DMS153 treated with DMSO at 0.1 percent for 48 hours (cell line): ENCODE results near the gene MARCHF10.
"Not testable (repeated sequence)": the region's sequence is repeated elsewhere in the genome, so short reads cannot be mapped to it uniquely, and the experiment has no call there.

Experiments
- DNase-seq: peaks from one replicate; lab custom pipeline; 2025; ENCODE audit not compliant: unreplicated experiment; lab: John Stamatoyannopoulos, UW

MARCHF10 gene

DNA sequence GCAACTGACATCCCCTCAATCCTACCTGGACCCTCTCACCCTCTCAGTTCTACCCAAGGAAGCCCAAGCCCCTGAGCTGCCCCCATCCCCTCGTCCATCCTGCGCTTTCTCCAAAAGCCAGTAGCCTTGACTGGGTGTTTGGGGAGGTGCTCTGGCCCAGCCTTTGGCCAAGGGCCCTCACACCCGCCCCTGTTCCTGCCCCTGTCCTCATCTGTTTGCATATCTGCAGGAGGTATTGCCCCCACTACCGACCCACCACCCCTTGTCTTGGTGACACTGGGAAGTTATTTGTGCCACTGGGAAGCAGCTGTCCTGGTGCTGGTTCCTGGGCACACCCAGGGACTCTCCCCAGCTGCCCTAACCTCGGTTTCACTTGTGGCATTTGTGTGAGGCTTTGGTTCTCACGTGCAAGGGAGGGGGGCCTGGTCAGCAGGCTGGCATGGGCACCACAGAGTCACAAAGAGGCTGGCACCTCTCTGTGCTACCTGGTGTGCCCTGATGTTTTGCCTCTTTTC lies 105.3 kb downstream of the MARCHF10 start:
- no peak for DNase-seq

DNA sequence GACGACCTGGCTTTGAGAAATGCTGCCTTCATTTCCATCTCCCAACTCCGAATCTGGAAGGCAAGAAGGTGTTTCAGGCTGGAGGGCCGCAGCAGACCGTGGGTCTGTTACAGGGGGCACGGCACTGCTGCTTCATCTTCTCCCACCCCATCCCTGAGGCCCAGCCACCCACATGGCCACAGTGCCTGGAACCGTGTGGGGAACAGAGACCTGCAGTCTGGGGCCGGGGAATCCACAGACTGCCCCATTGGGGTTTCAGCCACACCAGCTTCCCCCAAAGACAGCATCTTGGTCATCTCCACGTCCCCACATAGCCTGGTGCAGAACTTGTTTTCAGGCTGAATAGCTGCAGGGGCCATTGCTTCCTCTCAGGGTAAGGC lies 106.4 kb downstream of the MARCHF10 start:
- no peak for DNase-seq

DNA sequence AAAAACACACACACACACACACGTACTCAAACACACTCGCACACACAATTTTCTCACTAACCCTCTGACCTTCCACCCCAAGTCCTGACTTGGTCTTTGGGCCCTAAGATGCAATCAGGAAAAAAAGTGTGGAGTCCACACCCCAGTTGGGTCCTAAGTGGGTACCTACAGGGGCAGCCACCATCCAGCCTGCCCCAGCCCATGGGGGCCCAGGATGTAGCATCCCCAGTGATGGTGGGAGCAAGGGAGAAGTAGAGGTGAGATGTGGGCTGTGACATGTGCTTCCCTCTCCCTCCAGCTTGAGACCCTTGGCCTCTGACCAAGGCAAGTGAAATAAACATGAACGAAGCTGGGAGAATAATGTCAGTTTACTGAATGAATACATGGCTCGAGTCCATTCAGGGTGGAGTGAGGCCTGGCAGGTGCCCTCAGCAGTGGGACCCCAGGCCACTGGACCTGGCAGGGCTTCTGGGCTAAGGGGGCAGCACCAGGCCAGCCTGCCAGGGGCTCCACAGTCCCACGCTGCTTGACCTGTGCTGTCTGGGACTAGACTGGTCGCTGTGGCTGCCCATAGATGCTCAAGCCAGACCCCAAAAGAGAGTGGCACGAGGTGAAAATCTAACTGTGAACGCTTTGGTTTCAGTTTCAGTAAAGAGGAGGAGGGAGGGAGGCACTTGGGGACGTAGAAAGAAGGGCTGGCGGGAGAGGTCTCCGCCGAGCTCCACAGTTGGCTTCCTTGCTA lies 107.0 kb downstream of the MARCHF10 start:
- DNase-seq = no peak

DNA sequence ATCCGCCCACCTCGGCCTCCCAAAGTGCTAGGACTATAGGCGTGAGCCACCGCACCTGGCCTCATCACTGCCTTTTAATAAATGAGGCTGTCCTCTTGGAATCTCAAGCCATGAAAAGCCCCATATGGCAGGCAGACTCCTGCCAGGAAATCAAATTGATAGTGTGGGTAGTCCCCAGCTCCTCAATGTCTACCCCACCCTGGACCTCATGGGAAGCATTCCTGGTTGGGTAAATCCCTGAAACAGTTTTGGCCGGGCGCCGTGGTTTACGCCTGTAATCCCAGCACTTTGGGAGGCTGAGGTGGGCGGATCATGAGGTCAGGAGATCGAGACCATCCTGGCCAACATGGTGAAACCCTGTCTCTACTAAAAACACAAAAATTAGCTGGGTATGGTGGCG lies 109.7 kb downstream of the MARCHF10 start:
- not testable (repeated sequence) for DNase-seq

DNA sequence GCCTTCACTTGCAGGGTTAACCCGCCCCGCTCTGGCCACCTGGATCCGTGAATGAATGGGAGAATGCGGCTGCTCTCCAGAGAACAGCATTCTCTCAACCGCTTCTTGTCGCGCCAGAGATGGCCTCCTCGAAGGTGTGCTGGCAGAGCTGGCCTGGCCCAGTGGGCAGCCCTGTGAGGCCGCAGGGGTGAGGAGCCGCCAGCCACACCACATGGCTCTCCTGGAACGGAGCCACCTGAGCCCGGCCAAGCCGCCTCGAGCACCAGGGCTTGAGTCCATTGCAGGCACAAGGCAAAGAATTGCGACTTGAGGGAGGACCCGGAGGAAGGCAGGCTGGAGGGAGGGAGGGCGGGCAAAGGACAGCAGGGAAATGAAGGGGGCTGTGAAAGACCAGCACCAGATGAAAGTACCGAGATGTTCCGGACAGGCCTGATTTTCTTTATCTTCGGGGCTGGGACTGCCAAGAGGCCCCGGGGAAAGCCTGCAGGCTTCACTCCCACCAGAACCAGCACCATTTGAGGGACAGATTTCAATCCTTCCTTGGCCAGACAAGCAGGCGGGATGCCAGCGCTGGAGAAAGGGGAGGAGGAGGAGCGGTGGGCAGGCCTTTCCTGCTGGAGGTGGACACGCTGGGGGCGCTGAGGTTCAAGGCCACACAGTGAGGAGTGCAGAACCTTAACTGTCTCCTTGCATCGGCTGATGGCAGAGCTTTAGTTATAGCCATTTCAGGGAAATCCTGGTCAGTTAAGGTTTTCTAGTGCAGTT lies 111.2 kb downstream of the MARCHF10 start:
- no peak for DNase-seq

GRCh38 chr17:62696256-62696655 lies 111.9 kb downstream of the MARCHF10 start:
- no peak for DNase-seq

DNA sequence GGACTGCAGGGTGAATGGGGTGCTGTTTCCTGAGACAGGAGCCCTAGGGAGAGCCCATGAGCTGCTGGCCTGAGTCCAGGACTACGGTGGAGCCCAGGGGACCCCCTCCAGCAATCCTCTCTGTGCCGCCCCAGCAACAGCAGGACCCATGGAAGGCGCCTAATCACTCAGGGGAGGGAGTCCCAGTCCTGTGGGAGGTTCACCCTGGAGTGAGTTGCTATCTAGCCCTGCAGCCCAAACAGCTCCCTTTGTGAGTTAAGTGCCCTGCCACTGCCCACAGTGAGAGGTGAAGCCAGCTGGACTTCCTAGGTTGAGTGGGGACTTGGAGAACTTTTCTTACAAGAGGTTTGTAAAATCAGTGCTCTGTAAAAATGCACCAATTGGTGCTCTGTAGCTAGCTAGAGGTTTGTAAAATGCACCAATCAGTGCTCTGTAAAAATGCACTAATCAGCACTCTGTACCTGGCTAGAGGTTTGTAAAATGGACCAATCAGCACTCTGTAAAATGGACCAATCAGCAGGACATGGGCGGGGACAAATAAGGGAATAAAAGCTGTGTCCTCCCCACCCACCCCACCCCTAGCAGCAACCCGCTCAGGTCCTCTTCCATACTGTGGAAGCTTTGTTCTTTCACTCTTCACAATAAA lies 112.9 kb downstream of the MARCHF10 start:
- not testable (repeated sequence) for DNase-seq

DNA sequence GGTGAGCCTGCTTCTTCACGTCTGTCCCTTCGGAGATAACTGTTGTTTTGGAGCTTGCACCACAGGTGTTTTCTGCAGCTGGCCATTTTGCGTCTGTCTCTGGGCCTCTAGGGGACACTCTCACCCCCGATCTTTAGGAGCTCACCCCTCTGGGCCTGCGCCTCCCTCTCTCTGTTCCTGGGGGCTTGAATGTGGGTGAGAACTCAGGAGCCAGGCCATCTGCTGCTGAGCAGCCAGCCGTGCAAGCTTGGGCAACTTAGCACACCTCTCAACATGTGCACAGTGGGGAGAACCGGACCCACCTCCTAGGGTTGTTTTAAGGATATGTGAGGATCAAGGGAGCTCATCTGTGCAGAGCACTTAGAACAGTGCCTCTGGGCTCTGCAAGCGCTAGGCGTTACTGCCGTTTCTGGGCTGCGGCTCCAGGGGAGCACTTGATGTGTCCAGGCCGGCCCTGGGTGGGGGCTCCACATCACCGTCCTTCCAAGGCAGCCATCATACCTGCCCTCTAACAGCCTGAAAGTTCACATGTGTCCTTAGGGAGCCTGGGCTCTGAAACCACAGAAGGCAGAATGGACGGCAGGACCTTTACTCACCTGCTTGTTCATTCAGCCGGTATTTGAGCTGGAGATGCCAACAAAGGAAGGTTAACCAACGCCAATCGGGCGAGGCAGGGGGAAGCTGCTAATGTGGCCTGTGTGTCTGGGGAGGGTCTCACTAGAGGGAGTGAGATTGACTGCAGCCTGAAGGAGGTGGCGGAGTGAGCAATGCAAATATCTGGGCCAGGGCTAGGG lies 114.3 kb downstream of the MARCHF10 start:
- DNase-seq = no peak

DNA sequence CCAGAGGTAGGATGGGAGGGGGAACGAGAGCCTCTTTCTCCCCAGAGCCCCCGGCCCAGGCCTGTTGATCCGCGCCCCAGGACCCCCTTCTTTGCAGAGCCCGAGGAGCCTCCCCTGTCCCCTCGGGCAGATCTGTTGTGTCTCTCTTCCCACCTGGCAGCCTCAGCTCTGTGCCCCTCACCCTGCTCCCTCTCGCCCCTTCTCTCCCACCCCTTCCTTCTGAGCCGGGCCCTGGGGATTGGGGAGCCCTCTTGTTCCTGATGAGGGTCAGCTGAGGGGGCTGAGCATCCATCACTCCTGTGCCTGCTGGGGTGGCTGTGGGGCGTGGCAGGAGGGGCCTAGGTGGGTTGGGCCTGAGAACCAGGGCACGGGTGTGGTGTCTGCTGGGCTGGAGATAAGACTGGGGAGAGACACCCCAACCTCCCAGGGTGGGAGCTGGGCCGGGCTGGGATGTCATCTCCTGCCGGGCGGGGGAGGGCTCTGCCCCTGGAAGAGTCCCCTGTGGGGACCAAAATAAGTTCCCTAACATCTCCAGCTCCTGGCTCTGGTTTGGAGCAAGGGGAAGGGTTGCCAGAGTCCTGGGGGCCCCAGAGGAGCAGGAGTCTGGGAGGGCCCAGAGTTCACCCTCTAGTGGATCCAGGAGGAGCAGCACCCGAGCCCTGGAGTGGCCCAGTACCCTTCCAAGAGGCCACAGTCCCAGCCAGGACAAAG lies 115.2 kb downstream of the MARCHF10 start:
- no peak for DNase-seq

- DNase-seq = no peak
Measured at GRCh38 chr17:62692159-62692651, 115.9 kb downstream of the MARCHF10 start.

- not testable (repeated sequence) for DNase-seq
Measured at GRCh38 chr17:62691589-62691915, 116.6 kb downstream of the MARCHF10 start.

DNA sequence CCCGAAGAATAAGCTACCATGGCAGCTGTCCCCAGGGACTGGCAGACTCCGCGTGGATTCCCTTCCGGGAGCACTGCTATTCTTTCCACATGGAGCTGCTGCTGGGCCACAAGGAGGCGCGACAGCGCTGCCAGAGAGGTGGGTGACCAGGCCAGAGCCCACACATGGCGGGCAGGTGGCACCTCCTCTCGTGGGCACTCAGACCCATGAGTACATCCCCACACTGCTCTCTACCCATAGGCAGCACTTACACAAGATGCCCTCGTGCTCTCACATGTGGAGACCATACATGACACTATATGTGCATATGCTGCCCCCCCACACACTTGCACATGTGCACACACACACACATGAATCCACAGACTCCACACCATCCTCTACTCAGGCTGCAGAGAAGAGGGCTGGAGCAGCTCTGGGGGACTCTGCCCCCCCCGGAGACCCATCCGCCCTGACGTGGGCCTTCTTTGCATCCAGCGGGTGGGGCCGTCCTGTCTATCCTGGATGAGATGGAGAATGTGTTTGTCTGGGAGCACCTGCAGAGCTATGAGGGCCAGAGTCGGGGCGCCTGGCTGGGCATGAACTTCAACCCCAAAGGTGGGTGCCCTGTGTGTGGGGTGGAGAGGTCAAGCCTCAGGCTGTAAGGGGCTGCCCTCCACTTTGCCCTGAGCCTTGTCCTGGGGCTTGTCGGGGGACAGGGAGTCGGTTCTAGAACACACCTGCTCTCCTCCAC lies 117.8 kb downstream of the MARCHF10 start:
- DNase-seq = no peak

DNA sequence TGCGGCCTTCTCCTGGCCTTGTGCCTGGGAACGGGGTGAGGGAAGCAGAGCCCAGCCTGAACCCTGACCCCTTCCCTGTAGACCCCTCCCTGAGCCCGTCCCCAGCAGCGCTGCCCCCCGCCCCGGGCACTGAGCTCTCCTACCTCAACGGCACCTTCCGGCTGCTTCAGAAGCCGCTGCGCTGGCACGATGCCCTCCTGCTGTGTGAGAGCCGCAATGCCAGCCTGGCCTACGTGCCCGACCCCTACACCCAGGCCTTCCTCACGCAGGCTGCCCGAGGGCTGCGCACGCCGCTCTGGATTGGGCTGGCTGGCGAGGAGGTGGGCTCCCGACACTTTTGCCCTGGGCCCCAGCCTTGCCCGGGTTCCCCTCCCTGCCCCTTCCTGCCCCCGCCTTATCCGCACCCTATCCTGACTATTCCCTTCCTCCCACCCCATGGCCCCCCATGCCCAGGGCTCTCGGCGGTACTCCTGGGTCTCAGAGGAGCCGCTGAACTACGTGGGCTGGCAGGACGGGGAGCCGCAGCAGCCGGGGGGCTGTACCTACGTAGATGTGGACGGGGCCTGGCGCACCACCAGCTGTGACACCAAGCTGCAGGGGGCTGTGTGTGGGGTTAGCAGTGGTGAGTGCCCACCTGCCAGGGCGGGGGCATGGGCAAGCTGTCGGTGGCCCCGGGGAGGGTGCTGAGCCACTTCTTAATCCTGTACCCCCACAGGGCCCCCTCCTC lies 118.5 kb downstream of the MARCHF10 start:
- no peak for DNase-seq

DNA sequence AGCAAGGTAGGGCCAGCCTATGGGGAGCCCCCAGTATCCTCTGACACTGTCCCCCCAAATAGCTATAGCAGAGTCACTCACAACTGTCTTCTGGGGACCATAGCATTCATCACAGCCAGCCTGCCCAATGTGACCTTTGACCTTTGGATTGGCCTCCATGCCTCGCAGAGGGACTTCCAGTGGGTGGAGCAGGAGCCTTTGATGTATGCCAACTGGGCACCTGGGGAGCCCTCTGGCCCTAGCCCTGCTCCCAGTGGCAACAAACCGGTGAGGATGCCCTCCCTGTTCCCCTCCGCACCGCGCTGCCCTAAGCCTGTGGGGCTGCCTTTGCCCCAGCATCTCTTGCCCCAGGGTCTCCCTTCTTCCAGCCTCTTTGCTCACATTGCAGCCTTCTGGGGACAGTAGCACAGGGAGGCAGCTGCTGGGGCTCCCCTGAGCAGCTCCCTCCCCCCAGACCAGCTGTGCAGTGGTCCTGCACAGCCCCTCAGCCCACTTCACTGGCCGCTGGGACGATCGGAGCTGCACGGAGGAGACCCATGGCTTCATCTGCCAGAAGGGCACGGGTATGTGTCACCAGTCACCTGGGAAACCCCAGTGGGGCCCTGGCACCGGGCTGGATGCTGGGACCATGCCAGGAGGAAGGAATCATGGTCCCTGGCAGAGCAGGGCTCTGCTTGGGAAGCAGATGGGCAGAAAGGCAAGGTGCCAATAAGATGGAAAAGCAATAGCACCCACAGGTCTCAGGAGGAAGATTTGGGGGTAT lies 119.5 kb downstream of the MARCHF10 start:
- no peak for DNase-seq

- no peak for DNase-seq
Measured at GRCh38 chr17:62687997-62688396, 120.1 kb downstream of the MARCHF10 start.

GRCh38 chr17:62684179-62684578 lies 123.9 kb downstream of the MARCHF10 start:
- no peak for DNase-seq

GRCh38 chr17:62681939-62682381 lies 126.2 kb downstream of the MARCHF10 start:
- no peak for DNase-seq
